ENCODE measurements around the gene OR10W1. TPM values are rescaled to one million over a fixed set of nuclear protein-coding genes. Genes with fewer than 3 reads are reported as not detected.

OR10W1 gene
- total RNA-seq, 2 donors from 2014 or later, result not detected

DNA sequence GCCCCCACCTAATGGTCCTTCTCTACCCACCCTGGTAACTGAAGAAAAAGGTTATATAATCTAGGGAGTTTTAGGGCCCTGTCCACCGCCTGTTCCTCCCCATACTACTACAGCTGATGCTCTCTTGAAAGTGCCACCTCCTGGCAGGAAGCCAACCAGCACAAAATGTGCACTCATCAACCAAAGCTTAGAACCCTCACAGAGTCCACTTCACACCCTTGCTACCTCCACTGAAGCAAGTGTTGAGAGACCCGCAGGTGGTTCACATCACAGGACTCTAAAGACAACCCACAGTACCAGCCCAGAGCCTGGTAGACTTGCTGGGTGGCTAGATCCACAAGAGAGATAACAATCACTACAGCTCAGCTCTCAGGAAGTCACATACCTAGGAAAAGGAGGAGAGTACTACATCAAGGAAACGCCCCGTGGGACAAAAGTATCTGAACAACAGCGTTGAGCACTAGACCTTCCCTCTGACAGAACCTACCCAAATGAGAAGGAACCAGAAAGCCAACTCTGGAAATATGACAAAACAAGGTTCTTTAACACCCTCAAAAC is 17.5 kb upstream of the OR10W1 start:
- H3K4me1 Mint-ChIP-seq, result no peaks in the 10 kb centered on the region
- no peak overlapping the region for H3K4me3 Mint-ChIP-seq
- Histone ChIP-seq H3K36me3 (ENCODE audit: control insufficient read depth, insufficient read depth, low read length) (no peaks in the 10 kb centered on the region), H3K27me3 (ENCODE audit: control insufficient read depth, insufficient read depth, low read length, poor library complexity, severe bottlenecking) (no peaks in the 10 kb centered on the region), H3K27ac (ENCODE audit: low read depth, low read length) (no peak overlapping the region), H3K9me3 (ENCODE audit: control insufficient read depth, low read length) (peaks cover 6% of the 10 kb centered on the region), H3K9ac (ENCODE audit: extremely low read depth, low read length, poor library complexity, severe bottlenecking) (no peak overlapping the region), H3K4me1 (ENCODE audit: control insufficient read depth, insufficient read depth, low read length) (no peaks in the 10 kb centered on the region), H3K4me3 (ENCODE audit: low read length) (no peak overlapping the region)
- H3K27me3 Mint-ChIP-seq (ENCODE audit: insufficient read depth), result peaks cover 3% of the 10 kb centered on the region
- peak; percentile 56 for DNase-seq
- no peaks in the 10 kb centered on the region for H3K9me3 Mint-ChIP-seq
- no peak overlapping the region for H3K27ac Mint-ChIP-seq
- H3K36me3 Mint-ChIP-seq (ENCODE audit: low read depth), result no peaks in the 10 kb centered on the region
- 74% methylated on average over 5 of the region's 5 CpGs; no CpG with 5 or more reads in 1 of the 2 experiments for WGBS, 2 experiments (ENCODE audit: insufficient coverage in 1 of 2, insufficient read length in 1 of 2)
- TF ChIP-seq, protein P1, sequence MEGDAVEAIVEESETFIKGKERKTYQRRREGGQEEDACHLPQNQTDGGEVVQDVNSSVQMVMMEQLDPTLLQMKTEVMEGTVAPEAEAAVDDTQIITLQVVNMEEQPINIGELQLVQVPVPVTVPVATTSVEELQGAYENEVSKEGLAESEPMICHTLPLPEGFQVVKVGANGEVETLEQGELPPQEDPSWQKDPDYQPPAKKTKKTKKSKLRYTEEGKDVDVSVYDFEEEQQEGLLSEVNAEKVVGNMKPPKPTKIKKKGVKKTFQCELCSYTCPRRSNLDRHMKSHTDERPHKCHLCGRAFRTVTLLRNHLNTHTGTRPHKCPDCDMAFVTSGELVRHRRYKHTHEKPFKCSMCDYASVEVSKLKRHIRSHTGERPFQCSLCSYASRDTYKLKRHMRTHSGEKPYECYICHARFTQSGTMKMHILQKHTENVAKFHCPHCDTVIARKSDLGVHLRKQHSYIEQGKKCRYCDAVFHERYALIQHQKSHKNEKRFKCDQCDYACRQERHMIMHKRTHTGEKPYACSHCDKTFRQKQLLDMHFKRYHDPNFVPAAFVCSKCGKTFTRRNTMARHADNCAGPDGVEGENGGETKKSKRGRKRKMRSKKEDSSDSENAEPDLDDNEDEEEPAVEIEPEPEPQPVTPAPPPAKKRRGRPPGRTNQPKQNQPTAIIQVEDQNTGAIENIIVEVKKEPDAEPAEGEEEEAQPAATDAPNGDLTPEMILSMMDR (conservative IDR thresholded peaks at IDR 0.05), result peak; percentile 37

DNA sequence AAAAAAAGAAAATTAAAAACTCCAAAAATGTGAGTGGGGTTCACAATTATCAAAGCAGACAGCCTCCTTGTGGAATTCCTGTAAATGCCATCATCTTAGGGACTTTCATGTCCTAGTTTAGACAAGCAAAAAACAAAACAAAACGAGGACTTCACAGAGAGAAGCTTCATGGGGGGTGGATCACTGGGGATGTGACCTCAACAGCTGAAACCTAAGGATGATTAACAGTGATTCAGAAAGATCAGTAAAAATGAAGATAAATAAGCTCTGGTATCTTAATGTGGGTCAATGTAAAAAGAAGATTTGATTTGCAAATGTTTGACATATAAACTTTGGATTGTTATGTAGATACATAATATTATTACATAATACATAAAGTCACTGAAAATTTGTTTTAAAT is 8.1 kb upstream of the OR10W1 start:
- H3K4me3 Mint-ChIP-seq, result no peak overlapping the region
- no peak overlapping the region for H3K9ac ChIP-seq (ENCODE audit: extremely low read depth, low read length, poor library complexity, severe bottlenecking)
- H3K4me1 ChIP-seq (ENCODE audit: control insufficient read depth, insufficient read depth, low read length), result no peaks in the 10 kb centered on the region
- H3K27me3 ChIP-seq (ENCODE audit: control insufficient read depth, insufficient read depth, low read length, poor library complexity, severe bottlenecking), result no peaks in the 10 kb centered on the region
- H3K27me3 Mint-ChIP-seq (ENCODE audit: insufficient read depth), result peaks cover 2% of the 10 kb centered on the region
- H3K27ac Mint-ChIP-seq, result no peak overlapping the region
- no peaks in the 10 kb centered on the region for H3K36me3 ChIP-seq (ENCODE audit: control insufficient read depth, insufficient read depth, low read length)
- WGBS, 2 experiments (ENCODE audit: insufficient coverage in 1 of 2, insufficient read length in 1 of 2), result 59 to 80% methylated on average over 1 of the region's 1 CpG
- H3K27ac ChIP-seq (ENCODE audit: low read depth, low read length), result no peak overlapping the region
- H3K9me3 Mint-ChIP-seq, result peaks cover 3% of the 10 kb centered on the region
- no peak for DNase-seq
- no peaks in the 10 kb centered on the region for H3K4me1 Mint-ChIP-seq
- H3K36me3 Mint-ChIP-seq (ENCODE audit: low read depth), result no peaks in the 10 kb centered on the region
- TF ChIP-seq, protein P1 (conservative IDR thresholded peaks at IDR 0.05), result no peak
- no peaks in the 10 kb centered on the region for H3K9me3 ChIP-seq (ENCODE audit: control insufficient read depth, low read length)
- H3K4me3 ChIP-seq (ENCODE audit: low read length), result no peak overlapping the region

DNA sequence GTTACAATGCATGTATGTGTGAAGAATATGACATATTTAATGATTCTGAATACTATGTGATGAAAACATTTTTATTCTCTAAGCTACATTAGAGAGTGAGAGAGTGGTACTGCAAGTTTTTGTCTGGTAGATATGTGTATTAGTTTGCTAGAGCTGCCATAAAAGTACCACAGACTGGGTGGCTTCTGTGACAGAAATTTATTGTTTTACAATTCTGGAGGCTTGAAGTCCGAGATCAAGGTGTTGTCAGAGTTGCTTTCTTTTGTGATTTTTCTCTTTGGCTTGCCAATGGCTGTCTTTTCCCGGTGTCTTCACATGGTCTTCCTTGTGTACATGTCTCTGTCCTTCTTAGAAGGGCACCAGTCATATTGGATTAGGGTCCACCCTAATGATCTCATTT is 6.9 kb upstream of the OR10W1 start:
- H3K27me3 ChIP-seq (ENCODE audit: control insufficient read depth, insufficient read depth, low read length, poor library complexity, severe bottlenecking), result no peaks in the 10 kb centered on the region
- peaks cover 3% of the 10 kb centered on the region for H3K9me3 Mint-ChIP-seq
- H3K4me1 Mint-ChIP-seq, result no peaks in the 10 kb centered on the region
- H3K27ac Mint-ChIP-seq, result no peak overlapping the region
- no peaks in the 10 kb centered on the region for H3K36me3 ChIP-seq (ENCODE audit: control insufficient read depth, insufficient read depth, low read length)
- H3K9me3 ChIP-seq (ENCODE audit: control insufficient read depth, low read length), result no peaks in the 10 kb centered on the region
- WGBS, 2 experiments (ENCODE audit: insufficient coverage in 1 of 2, insufficient read length in 1 of 2), result 65 to 75% methylated on average over 2 of the region's 2 CpGs
- H3K27me3 Mint-ChIP-seq (ENCODE audit: insufficient read depth), result peaks cover 2% of the 10 kb centered on the region
- no peak for DNase-seq
- H3K9ac ChIP-seq (ENCODE audit: extremely low read depth, low read length, poor library complexity, severe bottlenecking), result no peak overlapping the region
- H3K36me3 Mint-ChIP-seq (ENCODE audit: low read depth), result no peaks in the 10 kb centered on the region
- no peaks in the 10 kb centered on the region for H3K4me1 ChIP-seq (ENCODE audit: control insufficient read depth, insufficient read depth, low read length)
- no peak overlapping the region for H3K4me3 ChIP-seq (ENCODE audit: low read length)
- no peak overlapping the region for H3K4me3 Mint-ChIP-seq
- TF ChIP-seq, protein P1 (conservative IDR thresholded peaks at IDR 0.05), result no peak
- H3K27ac ChIP-seq (ENCODE audit: low read depth, low read length), result no peak overlapping the region
